IgD-negative memory B cell (primary cell): Measurements from ENCODE around the gene CDRT15L2. TPM values are rescaled to one million over a fixed set of nuclear protein-coding genes. Genes with fewer than 3 reads are reported as not detected.
"Not testable (repeated sequence)": the region's sequence is repeated elsewhere in the genome, so short reads cannot be mapped to it uniquely, and the experiment has no call there.

Experiments
- H3K27ac Mint-ChIP-seq, 3 donors: one replicate each; pipeline ENCODE4 v1.8.0; 2020 to 2022; ENCODE audit warnings: mild to moderate bottlenecking in 3 of 3, mixed read lengths in 3 of 3, moderate library complexity in 1 of 3
- H3K27me3 Mint-ChIP-seq: one replicate; pipeline ENCODE4 v1.8.0; 2021; ENCODE audit warnings: mixed read lengths
- H3K36me3 Mint-ChIP-seq: one replicate; pipeline ENCODE4 v1.8.0; 2020; ENCODE audit warnings: mild to moderate bottlenecking, mixed read lengths
- H3K4me1 Mint-ChIP-seq, 3 donors: one replicate each; pipeline ENCODE4 v1.8.0; 2020 to 2022; ENCODE audit warnings: mixed read lengths in 3 of 3, mild to moderate bottlenecking in 1 of 3
- H3K4me3 Mint-ChIP-seq, 4 donors: one replicate each; pipeline ENCODE4 v1.8.0; 2020 to 2022; ENCODE audit warnings: mild to moderate bottlenecking in 4 of 4, mixed read lengths in 4 of 4, moderate library complexity in 3 of 4
- H3K9me3 Mint-ChIP-seq, 3 donors: one replicate each; pipeline ENCODE4 v1.8.0; 2020 to 2021; ENCODE audit warnings: mixed read lengths in 3 of 3, mild to moderate bottlenecking in 1 of 3
- polyA plus RNA-seq: library from polyadenylated mRNA; unstranded; fragments of 300-500 nt; fragmentation: Illumina TruSeq; gene quantifications from one replicate; pipeline ENCODE4 v1.2.3, GENCODE V29; 2021

CDRT15L2 gene
- polyA plus RNA-seq, 1 donor from 2014 or later = not detected

DNA sequence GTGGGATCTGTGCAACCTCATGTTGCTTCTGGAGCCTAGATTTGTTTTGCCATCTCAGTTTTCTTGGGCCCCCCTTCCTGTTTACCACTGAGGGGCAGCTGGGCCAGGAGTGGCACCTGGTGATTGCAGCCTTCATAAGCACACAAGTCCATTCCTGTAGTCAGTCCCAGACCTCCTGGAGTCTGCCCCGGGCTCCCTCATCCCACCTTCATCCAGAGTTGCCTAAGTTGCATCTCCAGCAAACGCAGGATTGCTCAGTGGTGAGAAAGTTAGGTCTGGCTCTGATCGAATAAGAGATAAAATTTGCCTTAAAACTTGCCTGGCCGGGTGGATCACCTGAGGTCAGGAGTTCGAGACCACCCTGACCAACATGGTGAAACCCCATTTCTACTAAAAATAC is 14.3 kb upstream of the CDRT15L2 start:
- H3K36me3 Mint-ChIP-seq, H3K27me3 Mint-ChIP-seq, H3K4me1 Mint-ChIP-seq, H3K4me3 Mint-ChIP-seq, H3K9me3 Mint-ChIP-seq, H3K27ac Mint-ChIP-seq: not testable (repeated sequence)

- Mint-ChIP-seq H3K27me3 (peaks cover 4% of the 10 kb centered on the region), H3K9me3 (peaks cover 0 to 3% (median 0%) of the 10 kb centered on the region in 3 donors), H3K4me1 (peaks cover 0 to 4% (median 1%) of the 10 kb centered on the region in 3 donors), H3K27ac (no peak overlapping the region), H3K36me3 (peaks cover 2% of the 10 kb centered on the region), H3K4me3 (no peak overlapping the region)
Measured at GRCh38 chr17:20565711-20566110, 13.8 kb upstream of the CDRT15L2 start.

DNA sequence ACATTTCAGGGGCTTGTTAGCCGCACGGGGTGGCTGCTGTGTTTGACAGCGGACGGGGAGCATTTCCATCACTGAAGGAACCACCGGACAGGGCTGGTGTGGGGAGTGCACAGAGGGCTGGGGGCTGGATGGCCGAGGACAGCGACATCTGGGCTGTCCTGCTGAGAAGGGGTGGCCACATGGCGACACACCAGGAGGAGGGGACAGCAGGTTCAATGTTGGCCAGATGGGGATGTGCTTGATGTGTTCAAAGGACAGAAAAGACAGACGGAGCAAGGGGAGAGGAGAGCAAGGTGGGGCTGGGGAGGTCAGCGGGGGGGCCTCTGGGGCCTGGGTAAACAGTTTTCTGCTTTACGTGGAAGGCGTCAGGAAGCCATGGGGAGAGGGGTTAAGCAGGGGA is 12.8 kb upstream of the CDRT15L2 start:
- H3K4me1 Mint-ChIP-seq, H3K4me3 Mint-ChIP-seq, H3K36me3 Mint-ChIP-seq, H3K9me3 Mint-ChIP-seq, H3K27ac Mint-ChIP-seq, H3K27me3 Mint-ChIP-seq: not testable (repeated sequence)

- H3K27me3 Mint-ChIP-seq, H3K9me3 Mint-ChIP-seq, H3K4me1 Mint-ChIP-seq, H3K36me3 Mint-ChIP-seq, H3K4me3 Mint-ChIP-seq, H3K27ac Mint-ChIP-seq: not testable (repeated sequence)
Measured at GRCh38 chr17:20567421-20567820, 12.1 kb upstream of the CDRT15L2 start.

DNA sequence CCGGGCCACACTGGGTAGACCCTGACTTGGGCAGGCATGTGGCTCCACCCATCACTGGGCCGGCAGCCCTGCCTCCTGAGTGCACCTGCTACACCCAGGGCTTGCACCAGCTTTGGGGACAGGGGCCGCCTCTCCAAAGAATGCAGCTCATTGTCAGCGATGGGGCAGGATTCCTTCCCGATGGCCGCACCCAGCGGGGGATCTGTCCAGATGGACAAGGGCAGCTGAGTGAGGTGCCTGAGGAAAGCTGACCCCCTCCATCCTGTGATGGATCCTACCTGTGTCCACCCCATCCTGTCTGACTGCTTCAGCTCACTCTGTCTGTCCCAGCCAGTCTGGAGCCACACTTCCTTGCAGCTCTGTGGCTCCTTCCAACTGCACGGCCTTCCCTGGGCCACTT is 10.9 kb upstream of the CDRT15L2 start:
- peak overlapping the region in 1 of 3 donors; percentile 71 for H3K27ac Mint-ChIP-seq
- not testable (repeated sequence) for H3K36me3 Mint-ChIP-seq, H3K27me3 Mint-ChIP-seq, H3K9me3 Mint-ChIP-seq, H3K4me1 Mint-ChIP-seq, H3K4me3 Mint-ChIP-seq

GRCh38 chr17:20571653-20572052 is 7.9 kb upstream of the CDRT15L2 start:
- H3K27ac Mint-ChIP-seq, H3K9me3 Mint-ChIP-seq, H3K27me3 Mint-ChIP-seq, H3K4me1 Mint-ChIP-seq, H3K4me3 Mint-ChIP-seq, H3K36me3 Mint-ChIP-seq: not testable (repeated sequence)

- not testable (repeated sequence) for H3K4me1 Mint-ChIP-seq, H3K27ac Mint-ChIP-seq, H3K9me3 Mint-ChIP-seq, H3K4me3 Mint-ChIP-seq, H3K27me3 Mint-ChIP-seq, H3K36me3 Mint-ChIP-seq
Measured at GRCh38 chr17:20573216-20573615, 6.3 kb upstream of the CDRT15L2 start.

DNA sequence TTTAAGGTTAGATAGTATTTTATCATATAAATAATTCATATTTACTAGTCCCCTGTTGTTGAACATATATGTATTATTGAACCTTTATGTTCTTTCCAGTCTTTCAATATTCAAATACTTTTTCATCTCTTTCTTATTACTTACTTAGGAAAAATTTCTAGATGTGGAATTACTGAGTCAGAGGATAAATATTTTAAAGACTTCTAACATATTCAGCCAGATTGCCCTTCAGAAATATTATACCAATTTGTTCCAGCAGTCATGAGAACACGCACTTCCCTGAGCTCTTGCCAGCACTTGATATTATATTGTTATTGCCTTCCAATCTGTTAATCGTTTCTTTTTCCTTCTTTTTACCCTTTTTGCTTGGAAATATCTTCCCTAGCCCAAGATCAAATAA is 4.5 kb upstream of the CDRT15L2 start:
- H3K4me3 Mint-ChIP-seq, H3K27ac Mint-ChIP-seq, H3K4me1 Mint-ChIP-seq, H3K9me3 Mint-ChIP-seq, H3K36me3 Mint-ChIP-seq, H3K27me3 Mint-ChIP-seq: not testable (repeated sequence)

- not testable (repeated sequence) for H3K9me3 Mint-ChIP-seq, H3K27ac Mint-ChIP-seq, H3K36me3 Mint-ChIP-seq, H3K4me1 Mint-ChIP-seq, H3K4me3 Mint-ChIP-seq, H3K27me3 Mint-ChIP-seq
Measured at GRCh38 chr17:20583891-20584577, 4.5 kb downstream of the CDRT15L2 start.

GRCh38 chr17:20588744-20589453 is 9.4 kb downstream of the CDRT15L2 start:
- not testable (repeated sequence) for H3K36me3 Mint-ChIP-seq, H3K27ac Mint-ChIP-seq, H3K4me3 Mint-ChIP-seq, H3K27me3 Mint-ChIP-seq, H3K4me1 Mint-ChIP-seq, H3K9me3 Mint-ChIP-seq

- H3K36me3 Mint-ChIP-seq, H3K27me3 Mint-ChIP-seq, H3K4me1 Mint-ChIP-seq, H3K9me3 Mint-ChIP-seq, H3K27ac Mint-ChIP-seq, H3K4me3 Mint-ChIP-seq: not testable (repeated sequence)
Measured at GRCh38 chr17:20589454-20589810, 9.9 kb downstream of the CDRT15L2 start.

DNA sequence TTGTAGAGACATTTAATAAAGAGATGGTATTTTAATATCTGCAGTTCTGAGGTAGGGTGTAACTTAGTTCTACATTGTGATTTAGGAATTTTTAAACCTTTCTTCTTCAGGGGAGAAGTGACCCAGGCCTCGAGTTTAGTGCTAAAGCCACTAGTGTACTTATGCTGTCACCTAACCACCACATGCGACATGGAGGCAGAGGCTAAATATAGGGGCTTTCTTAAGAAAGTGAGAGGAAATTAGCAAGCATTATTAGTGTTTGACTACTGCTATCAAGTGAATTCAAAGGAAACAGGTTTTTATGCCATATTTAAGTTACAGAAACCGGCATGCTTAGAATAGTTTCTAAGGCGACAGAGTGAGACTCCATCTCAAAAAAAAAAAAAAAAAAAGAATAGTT is 11.5 kb downstream of the CDRT15L2 start:
- H3K4me1 Mint-ChIP-seq, H3K4me3 Mint-ChIP-seq, H3K9me3 Mint-ChIP-seq, H3K27ac Mint-ChIP-seq, H3K36me3 Mint-ChIP-seq, H3K27me3 Mint-ChIP-seq: not testable (repeated sequence)

DNA sequence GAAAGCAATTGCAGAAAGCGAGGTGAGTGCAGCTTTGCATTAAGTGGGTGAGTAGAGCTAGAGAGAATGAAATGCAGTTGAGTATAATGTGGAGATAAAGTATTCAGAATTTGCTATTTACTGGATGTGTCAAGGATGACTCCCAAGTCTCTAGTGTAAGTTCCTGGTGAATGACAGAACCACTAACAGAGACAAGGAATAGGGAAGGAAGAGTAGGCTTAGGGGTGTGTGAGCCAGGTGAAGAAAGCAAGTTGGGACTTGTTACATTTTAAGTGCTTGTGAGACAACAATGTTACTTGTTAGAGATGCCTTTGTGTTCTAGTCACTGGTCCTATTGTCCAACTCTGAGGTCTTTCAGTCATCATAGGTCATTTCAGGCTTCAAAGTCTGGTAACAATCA is 26.0 kb downstream of the CDRT15L2 start:
- H3K36me3 Mint-ChIP-seq, H3K9me3 Mint-ChIP-seq, H3K4me1 Mint-ChIP-seq, H3K27me3 Mint-ChIP-seq, H3K4me3 Mint-ChIP-seq, H3K27ac Mint-ChIP-seq: not testable (repeated sequence)

GRCh38 chr17:20609490-20609889 is 30.0 kb downstream of the CDRT15L2 start:
- H3K36me3 Mint-ChIP-seq, H3K27me3 Mint-ChIP-seq, H3K4me1 Mint-ChIP-seq, H3K4me3 Mint-ChIP-seq, H3K27ac Mint-ChIP-seq, H3K9me3 Mint-ChIP-seq: not testable (repeated sequence)

DNA sequence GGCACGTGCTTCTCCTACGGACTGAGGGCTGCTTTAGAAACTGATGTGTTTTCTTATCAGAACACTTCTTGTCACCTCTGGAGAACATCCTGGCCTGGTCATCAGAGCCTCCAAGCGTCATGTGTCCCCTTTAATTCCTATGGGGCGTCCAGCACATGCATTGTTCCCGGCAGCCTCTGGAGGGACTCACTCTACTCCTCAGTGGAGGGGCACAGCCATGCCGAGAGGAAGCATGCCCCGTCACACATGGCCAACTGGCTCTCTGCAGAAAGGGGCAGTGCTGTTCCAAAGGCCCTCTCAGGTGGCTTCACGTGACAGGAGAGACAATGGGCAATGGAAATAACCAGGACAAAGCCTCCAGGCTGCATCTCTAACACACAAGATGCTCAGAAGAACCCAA is 31.8 kb downstream of the CDRT15L2 start:
- H3K4me1 Mint-ChIP-seq = peaks cover 0 to 1% (median 0%) of the 10 kb centered on the region in 3 donors
- H3K4me3 Mint-ChIP-seq = no peak overlapping the region
- H3K27ac Mint-ChIP-seq = no peak overlapping the region
- H3K27me3 Mint-ChIP-seq = peaks cover 2% of the 10 kb centered on the region
- no peaks in the 10 kb centered on the region for H3K9me3 Mint-ChIP-seq
- no peaks in the 10 kb centered on the region for H3K36me3 Mint-ChIP-seq

DNA sequence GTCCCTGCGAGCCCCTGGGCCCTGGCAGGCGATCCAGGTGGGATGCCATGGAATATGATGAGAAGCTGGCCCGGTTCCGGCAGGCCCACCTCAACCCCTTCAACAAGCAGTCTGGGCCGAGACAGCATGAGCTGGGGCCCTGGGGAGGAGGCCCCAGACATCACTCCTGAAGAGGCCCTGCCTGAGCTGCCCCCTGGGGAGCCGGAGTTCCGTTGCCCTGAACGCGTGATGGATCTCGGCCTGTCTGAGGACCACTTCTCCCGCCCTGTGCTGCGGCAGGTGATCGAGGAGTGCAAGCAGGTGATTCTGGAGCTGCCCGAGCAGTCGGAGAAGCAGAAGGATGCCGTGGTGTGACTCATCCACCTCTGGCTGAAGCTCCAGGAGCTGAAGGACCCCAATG is 33.1 kb downstream of the CDRT15L2 start:
- Mint-ChIP-seq H3K27ac (no peak overlapping the region), H3K4me3 (no peak overlapping the region), H3K9me3 (no peaks in the 10 kb centered on the region), H3K27me3 (peaks cover 2% of the 10 kb centered on the region), H3K4me1 (peaks cover 0 to 1% (median 0%) of the 10 kb centered on the region in 3 donors), H3K36me3 (no peaks in the 10 kb centered on the region)

DNA sequence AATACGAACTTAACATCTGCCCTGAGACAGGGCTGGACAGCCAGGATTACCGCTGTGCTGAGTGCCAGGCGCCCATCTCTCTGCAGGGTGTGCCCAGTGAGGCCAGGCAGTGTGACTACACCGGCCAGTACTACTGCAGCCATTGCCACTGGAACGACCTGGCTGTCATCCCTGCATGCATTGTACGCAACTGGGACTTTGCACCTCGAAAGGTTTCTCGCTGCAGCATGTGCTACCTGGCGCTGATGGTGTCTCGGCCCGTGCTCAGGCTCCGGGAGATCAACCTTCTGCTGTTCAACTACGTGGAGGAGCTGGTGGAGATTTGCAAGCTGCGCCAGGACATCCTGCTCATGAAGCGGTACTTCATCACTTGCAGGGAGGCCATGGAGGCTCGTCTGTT is 33.7 kb downstream of the CDRT15L2 start:
- no peaks in the 10 kb centered on the region for H3K36me3 Mint-ChIP-seq
- no peak overlapping the region for H3K27ac Mint-ChIP-seq
- peaks cover 2% of the 10 kb centered on the region for H3K27me3 Mint-ChIP-seq
- H3K4me3 Mint-ChIP-seq = no peak overlapping the region
- H3K4me1 Mint-ChIP-seq = no peaks in the 10 kb centered on the region
- H3K9me3 Mint-ChIP-seq = no peaks in the 10 kb centered on the region
